ENCODE results near the gene MFSD12. TPM values are rescaled to one million over a fixed set of nuclear protein-coding genes. Genes with fewer than 3 reads are reported as not detected.

MFSD12 gene
- total and polyA plus RNA-seq, 4 donors = 25.5 to 78.4 (median 62.2) TPM

GRCh38 chr19:3538965-3539755 lies 18.2 kb downstream of the MFSD12 start, which contains the start of gene TEKTIP1:
Gene TEKTIP1, plus strand, starts transcription at chr19:3539174. Its CDS starts 4 bp downstream, at chr19:3539178.
- ATAC-seq (ENCODE audit: insufficient read depth, low FRiP score) (no peak), DNase-seq (peak; percentile 41 to 57 (median 46))
- H3K9me3 ChIP-seq (ENCODE audit: control insufficient read depth in 4 of 4, insufficient read depth in 3 of 4, low read length in 3 of 4) = no peaks in the 10 kb centered on the region
- H3K4me1 ChIP-seq (ENCODE audit: control insufficient read depth in 5 of 5, insufficient read depth in 5 of 5, low read length in 5 of 5) = peaks cover 0 to 11% (median 0%) of the 10 kb centered on the region in 5 donors
- TF ChIP-seq CTCF (IDR thresholded peaks at IDR 0.05; ENCODE audit: control extremely low read depth, extremely low read depth) = no peak
- H3K4me3 ChIP-seq = no peak within 1 kb of the TSS
- H3K36me3 ChIP-seq (ENCODE audit: control insufficient read depth in 4 of 4, insufficient read depth in 4 of 4, low read length in 4 of 4) = peaks cover 0 to 48% (median 6%) of the 10 kb centered on the region in 4 donors
- no peak within 1 kb of the TSS for H3K9ac ChIP-seq (ENCODE audit: insufficient read depth in 1 of 2, low read length in 2 of 2)
- H3K27ac ChIP-seq (ENCODE audit: low read depth in 1 of 2, low read length in 1 of 2) = no peak within 1 kb of the TSS
- 70 to 77% methylated on average over 25 to 28 of the region's 28 CpGs for WGBS, 2 donors
- no peaks in the 10 kb centered on the region for H3K27me3 ChIP-seq (ENCODE audit: control insufficient read depth in 3 of 3, insufficient read depth in 3 of 3, low read length in 2 of 3)

- peaks cover 0 to 49% (median 8%) of the 10 kb centered on the region in 4 donors for H3K36me3 ChIP-seq (ENCODE audit: control insufficient read depth in 4 of 4, insufficient read depth in 4 of 4, low read length in 4 of 4)
These were observed 19.0 kb downstream of the MFSD12 start for GRCh38 chr19:3538258-3538929.

GRCh38 chr19:3537438-3538240 lies 19.7 kb downstream of the MFSD12 start:
- H3K9ac ChIP-seq (ENCODE audit: insufficient read depth in 1 of 2, low read length in 2 of 2) = no peak overlapping the region
- no peak overlapping the region for H3K27ac ChIP-seq (ENCODE audit: low read depth in 1 of 2, low read length in 1 of 2)
- TF ChIP-seq CTCF (IDR thresholded peaks at IDR 0.05; ENCODE audit: control extremely low read depth, extremely low read depth) = no peak
- no peaks in the 10 kb centered on the region for H3K9me3 ChIP-seq (ENCODE audit: control insufficient read depth in 4 of 4, insufficient read depth in 3 of 4, low read length in 3 of 4)
- DNase-seq = no peak
- peaks cover 0 to 52% (median 11%) of the 10 kb centered on the region in 4 donors for H3K36me3 ChIP-seq (ENCODE audit: control insufficient read depth in 4 of 4, insufficient read depth in 4 of 4, low read length in 4 of 4)
- no peaks in the 10 kb centered on the region for H3K27me3 ChIP-seq (ENCODE audit: control insufficient read depth in 3 of 3, insufficient read depth in 3 of 3, low read length in 2 of 3)
- no peak for ATAC-seq (ENCODE audit: insufficient read depth, low FRiP score)
- peaks cover 0 to 11% (median 0%) of the 10 kb centered on the region in 5 donors for H3K4me1 ChIP-seq (ENCODE audit: control insufficient read depth in 5 of 5, insufficient read depth in 5 of 5, low read length in 5 of 5)
- H3K4me3 ChIP-seq = no peak overlapping the region
- 69 to 82% methylated on average over 22 of the region's 22 CpGs for WGBS, 2 donors

More at GRCh38 chr19:3538258-3538929, 19.0 kb downstream of the MFSD12 start:
- peaks cover 0 to 11% (median 0%) of the 10 kb centered on the region in 5 donors for H3K4me1 ChIP-seq (ENCODE audit: control insufficient read depth in 5 of 5, insufficient read depth in 5 of 5, low read length in 5 of 5)
- H3K9ac ChIP-seq (ENCODE audit: insufficient read depth in 1 of 2, low read length in 2 of 2) = no peak overlapping the region
- no peak for DNase-seq
- TF ChIP-seq CTCF (IDR thresholded peaks at IDR 0.05; ENCODE audit: control extremely low read depth, extremely low read depth) = no peak
- WGBS, 2 donors = 81 to 90% methylated on average over 25 of the region's 25 CpGs
- H3K27ac ChIP-seq (ENCODE audit: low read depth in 1 of 2, low read length in 1 of 2) = no peak overlapping the region
- ATAC-seq (ENCODE audit: insufficient read depth, low FRiP score) = no peak
- no peaks in the 10 kb centered on the region for H3K27me3 ChIP-seq (ENCODE audit: control insufficient read depth in 3 of 3, insufficient read depth in 3 of 3, low read length in 2 of 3)
- H3K4me3 ChIP-seq = no peak overlapping the region
- H3K9me3 ChIP-seq (ENCODE audit: control insufficient read depth in 4 of 4, insufficient read depth in 3 of 4, low read length in 3 of 4) = no peaks in the 10 kb centered on the region

Measured in lung (tissue), 12 donors.